Muscle layer of colon (tissue), 2 donors: ENCODE data around the gene BIK.
"Not testable (repeated sequence)": the region's sequence is repeated elsewhere in the genome, so short reads cannot be mapped to it uniquely, and the experiment has no call there.

Experiments used
- H3K27ac ChIP-seq: one replicate; pipeline ENCODE4 v1.7.0; 2013; ENCODE audit warnings: low read depth, mild to moderate bottlenecking, low read length, moderate library complexity
- H3K27me3 ChIP-seq, 2 donors: one replicate each; pipeline ENCODE4 v1.7.0; 2013; ENCODE audit warnings: low read length in 2 of 2, mild to moderate bottlenecking in 2 of 2; ENCODE audit not compliant: insufficient read depth in 2 of 2, control insufficient read depth in 1 of 2
- H3K36me3 ChIP-seq: one replicate; pipeline ENCODE4 v1.7.0; 2013; ENCODE audit warnings: mild to moderate bottlenecking, low read length; ENCODE audit not compliant: insufficient read depth
- H3K4me1 ChIP-seq: one replicate; pipeline ENCODE4 v1.7.0; 2013; ENCODE audit warnings: mild to moderate bottlenecking, low read length; ENCODE audit not compliant: insufficient read depth
- H3K4me3 ChIP-seq, 2 donors: one replicate each; pipeline ENCODE4 v1.7.0; 2013; ENCODE audit warnings: low read length in 2 of 2, low read depth in 1 of 2, mild to moderate bottlenecking in 1 of 2, moderate library complexity in 1 of 2
- H3K9ac ChIP-seq: one replicate; pipeline ENCODE4 v1.7.0; 2013; ENCODE audit warnings: low read length
- H3K9me3 ChIP-seq: one replicate; pipeline ENCODE4 v1.7.0; 2013; ENCODE audit warnings: mild to moderate bottlenecking, low read length
- donor health status: abdominal sarcoma.
- donor health status: Adenocarcinoma of cecum.

BIK gene

DNA sequence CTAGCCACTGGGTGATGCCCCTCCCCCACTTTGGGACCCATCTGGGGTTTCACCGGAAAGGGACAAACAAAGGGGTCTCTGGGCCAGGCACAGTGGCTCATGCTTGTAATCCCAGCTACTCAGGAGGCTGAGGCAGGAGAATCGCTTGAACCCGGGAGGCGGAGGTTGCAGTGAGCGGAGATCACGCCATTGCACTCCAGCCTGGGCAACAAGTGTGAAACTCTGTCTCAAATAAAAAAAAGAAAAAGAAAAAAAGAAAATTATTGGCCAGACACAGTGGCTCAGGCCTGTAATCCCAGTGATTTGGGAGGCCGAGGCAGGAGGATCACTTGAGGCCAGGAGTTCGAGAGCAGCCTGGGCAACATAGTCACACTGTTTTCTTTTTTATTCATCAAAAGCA lies 34.8 kb downstream of the BIK start:
- H3K4me3 ChIP-seq, H3K36me3 ChIP-seq, H3K27me3 ChIP-seq, H3K9me3 ChIP-seq, H3K9ac ChIP-seq, H3K27ac ChIP-seq: not testable (repeated sequence)
- peaks cover 12% of the 10 kb centered on the region for H3K4me1 ChIP-seq

DNA sequence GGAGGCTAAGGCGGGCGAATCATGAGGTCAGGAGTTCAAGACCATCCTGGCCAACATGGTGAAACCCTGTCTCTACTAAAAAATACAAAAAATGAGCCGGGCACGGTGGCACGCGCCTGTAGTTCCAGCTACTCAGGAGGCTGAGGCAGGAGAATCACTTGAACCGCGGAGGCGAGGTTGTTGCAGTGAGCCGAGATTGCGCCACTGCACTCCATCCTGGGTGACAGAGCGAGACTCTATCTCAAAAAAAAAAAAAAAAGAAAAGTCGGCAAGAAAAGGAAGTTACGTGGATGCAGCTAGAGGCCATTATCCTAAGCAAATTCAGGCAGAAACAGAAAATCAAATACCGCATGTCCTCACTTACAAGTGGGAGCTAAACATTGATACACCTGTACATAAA lies 35.8 kb downstream of the BIK start:
- not testable (repeated sequence) for H3K9ac ChIP-seq, H3K9me3 ChIP-seq, H3K36me3 ChIP-seq, H3K27me3 ChIP-seq, H3K27ac ChIP-seq, H3K4me3 ChIP-seq
- H3K4me1 ChIP-seq = peaks cover 19% of the 10 kb centered on the region

DNA sequence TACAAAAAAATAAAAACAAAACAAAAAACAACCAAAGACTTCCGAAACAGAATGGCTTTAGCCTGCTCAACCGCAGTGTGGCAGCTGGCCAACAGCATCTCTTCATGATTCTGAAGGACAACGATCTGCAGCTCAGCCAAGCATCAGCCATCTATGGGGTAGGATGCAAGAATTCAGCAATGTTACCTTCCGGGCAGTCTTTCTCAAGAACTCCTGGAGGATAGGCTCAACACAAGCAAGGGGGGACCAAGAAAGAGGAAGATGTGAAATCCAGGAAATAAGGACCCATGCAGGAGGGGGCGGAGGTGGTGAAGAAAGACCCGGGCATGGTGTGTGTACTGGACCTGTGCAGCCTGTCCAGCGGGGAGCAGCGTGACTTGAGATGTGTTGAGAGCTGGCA lies 37.3 kb downstream of the BIK start:
- no peaks in the 10 kb centered on the region for H3K27me3 ChIP-seq
- H3K4me3 ChIP-seq = no peak overlapping the region
- no peak overlapping the region for H3K9ac ChIP-seq
- H3K27ac ChIP-seq = no peak overlapping the region
- peaks cover 18% of the 10 kb centered on the region for H3K4me1 ChIP-seq
- no peaks in the 10 kb centered on the region for H3K9me3 ChIP-seq
- H3K36me3 ChIP-seq = no peaks in the 10 kb centered on the region

DNA sequence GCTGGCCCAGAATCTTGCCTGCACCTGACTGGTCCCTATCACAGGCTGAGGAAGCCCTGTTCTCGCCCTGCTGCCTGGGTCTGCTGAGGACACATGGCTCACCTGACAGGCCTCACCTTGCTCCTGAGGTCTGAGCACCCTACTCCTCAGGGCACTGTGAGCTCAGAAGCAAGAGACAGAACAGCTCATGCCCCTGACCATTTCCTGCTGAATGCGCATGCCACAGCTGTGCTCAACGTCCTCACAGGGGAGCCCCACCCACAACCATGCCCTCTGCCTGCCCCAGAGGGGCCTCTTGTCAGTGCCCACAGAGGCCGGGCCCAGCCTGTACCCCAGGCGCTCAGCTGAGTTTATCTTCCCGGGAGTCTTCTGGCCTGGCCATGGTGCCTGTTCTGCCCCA lies 38.0 kb downstream of the BIK start:
- no peak overlapping the region for H3K9ac ChIP-seq
- H3K27me3 ChIP-seq = no peaks in the 10 kb centered on the region
- no peaks in the 10 kb centered on the region for H3K36me3 ChIP-seq
- no peak overlapping the region for H3K27ac ChIP-seq
- H3K4me1 ChIP-seq = peaks cover 15% of the 10 kb centered on the region
- no peaks in the 10 kb centered on the region for H3K9me3 ChIP-seq
- H3K4me3 ChIP-seq = no peak overlapping the region

DNA sequence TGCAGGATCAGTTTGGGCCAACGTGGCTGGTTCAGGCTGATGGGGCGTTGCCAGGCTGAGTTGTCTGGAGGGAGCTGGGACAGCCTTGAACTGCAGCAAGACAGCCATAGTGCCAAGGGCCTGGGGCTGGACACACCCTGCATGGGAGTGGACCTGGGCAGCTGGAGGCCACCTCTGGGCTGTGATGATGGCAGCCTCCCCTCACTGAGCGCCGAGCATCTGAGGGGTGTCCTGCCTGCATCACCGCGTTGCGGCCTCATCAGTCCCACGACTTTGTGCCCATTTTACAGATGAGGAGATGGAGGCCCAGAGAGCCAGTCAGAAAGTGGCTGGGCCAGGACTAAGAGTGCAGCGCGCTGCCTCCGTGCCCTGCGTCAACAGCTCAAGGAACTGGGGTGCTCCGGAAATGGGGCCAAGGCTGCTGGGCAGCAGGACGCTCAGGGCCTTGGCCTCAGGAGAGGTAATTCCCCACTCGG lies 40.2 kb downstream of the BIK start:
- no peaks in the 10 kb centered on the region for H3K9me3 ChIP-seq
- no peaks in the 10 kb centered on the region for H3K36me3 ChIP-seq
- peak overlapping the region; percentile 58 for H3K27ac ChIP-seq
- H3K4me1 ChIP-seq = peaks cover 12% of the 10 kb centered on the region
- H3K4me3 ChIP-seq = peak overlapping the region; percentile 74 to 84
- no peaks in the 10 kb centered on the region for H3K27me3 ChIP-seq
- H3K9ac ChIP-seq = no peak overlapping the region

DNA sequence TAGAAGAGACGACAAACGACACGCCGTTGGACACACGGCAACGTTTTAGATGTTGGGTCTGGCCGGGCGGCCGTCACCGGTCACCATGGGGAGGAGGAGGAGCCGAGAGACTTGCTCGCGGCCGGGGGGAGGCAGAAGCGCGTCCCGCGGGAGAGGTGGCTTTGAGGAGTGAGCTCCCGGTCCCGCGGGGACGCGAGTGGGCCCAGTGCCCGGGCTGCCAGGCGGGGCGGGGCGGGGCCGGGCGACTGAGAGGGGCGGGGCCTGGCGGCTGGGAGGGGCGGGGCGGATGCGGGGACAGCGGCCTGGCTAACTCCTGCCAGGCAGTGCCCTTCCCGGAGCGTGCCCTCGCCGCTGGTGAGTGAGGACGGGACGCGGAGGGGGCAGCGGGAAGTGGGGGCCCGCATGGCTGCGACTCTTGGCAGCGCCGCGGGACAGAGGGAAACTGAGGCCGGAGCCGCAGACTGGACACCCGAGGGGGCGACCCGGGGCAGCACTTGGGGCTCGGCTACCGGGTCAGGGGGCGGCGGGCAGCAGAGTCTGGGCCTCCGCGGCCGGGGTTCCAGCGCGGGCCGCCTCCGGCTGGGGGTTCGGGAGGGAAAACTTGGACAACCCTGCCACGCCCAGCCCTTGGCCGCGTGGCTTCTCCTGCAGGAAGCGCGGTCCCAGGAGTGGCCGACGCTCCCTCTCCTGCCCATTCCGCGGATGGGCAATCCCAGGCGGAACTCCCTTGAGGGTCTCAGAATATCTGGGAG lies 40.9 kb downstream of the BIK start, which contains the start of gene TSPO:
Gene TSPO, plus strand, starts transcription at position 309 of the 752 bp plus-strand sequence. CDS start 7,680 bp downstream, outside the sequence.
- Histone ChIP-seq H3K4me1 (peaks cover 12% of the 10 kb centered on the region), H3K9ac (peak within 1 kb of the TSS; percentile 54), H3K4me3 (peak within 1 kb of the TSS; percentile 74 to 84), H3K36me3 (no peaks in the 10 kb centered on the region), H3K9me3 (no peaks in the 10 kb centered on the region), H3K27me3 (no peaks in the 10 kb centered on the region), H3K27ac (peak within 1 kb of the TSS; percentile 75)

DNA sequence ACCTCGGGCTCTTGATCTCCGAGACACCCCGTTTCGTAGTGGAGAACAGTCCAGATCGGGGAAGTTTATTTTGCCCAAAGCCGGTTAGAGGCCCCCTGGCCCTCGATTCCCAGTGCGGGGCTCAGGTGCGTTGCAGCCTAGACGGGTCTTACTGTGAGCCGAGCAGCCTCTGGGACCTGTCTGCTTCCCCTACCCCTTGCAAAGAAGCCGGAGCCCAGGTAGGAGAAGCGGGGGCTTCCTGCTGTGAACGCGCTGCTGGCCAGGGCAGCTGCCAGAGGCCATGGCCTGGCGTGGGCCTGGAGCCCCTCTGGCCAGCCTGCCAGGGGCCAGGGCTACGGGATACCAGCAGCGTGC lies 41.4 kb downstream of the BIK start:
- Histone ChIP-seq H3K27me3 (no peaks in the 10 kb centered on the region), H3K9ac (peak overlapping the region; percentile 54), H3K4me1 (peaks cover 12% of the 10 kb centered on the region), H3K27ac (peak overlapping the region; percentile 75), H3K9me3 (no peaks in the 10 kb centered on the region), H3K36me3 (no peaks in the 10 kb centered on the region), H3K4me3 (peak overlapping the region; percentile 74 to 84)

DNA sequence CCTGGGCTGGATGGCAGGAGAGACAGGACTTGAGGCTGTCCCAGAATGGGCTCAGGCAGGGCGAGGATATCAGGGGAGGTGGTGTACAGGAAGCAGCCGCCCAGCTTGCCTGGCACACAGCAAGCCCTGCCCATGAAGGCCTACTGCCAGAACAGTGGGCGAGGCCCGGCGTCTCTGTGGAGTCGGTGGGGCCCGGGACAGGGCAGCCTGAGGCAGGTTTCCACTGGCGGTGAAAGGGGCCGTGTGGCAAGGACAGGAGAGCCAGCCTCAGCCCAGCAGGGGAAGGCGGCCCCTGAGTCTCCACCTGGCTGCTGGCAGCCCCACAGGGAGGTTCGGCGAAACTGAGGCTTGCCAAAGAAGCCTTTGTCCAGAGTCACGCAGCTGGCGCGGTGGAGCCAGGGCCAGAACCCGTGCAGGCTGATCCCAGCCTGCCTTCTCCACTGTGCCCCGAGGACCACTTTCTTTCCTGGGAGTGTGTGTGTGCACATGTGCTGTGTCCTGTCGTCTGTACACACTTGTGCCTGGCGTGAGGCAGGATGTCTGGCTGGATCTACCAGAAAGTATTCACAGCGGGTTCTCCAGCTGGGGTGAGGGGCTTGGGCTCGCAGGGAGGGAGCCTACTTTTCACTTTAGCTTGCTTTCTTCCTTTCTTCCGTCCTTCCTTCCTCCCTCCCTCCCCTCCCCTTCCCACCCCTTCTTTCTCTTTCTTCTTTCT lies 42.0 kb downstream of the BIK start:
- H3K9me3 ChIP-seq = no peaks in the 10 kb centered on the region
- peak overlapping the region; percentile 75 for H3K27ac ChIP-seq
- H3K9ac ChIP-seq = peak overlapping the region; percentile 54
- no peaks in the 10 kb centered on the region for H3K27me3 ChIP-seq
- H3K4me1 ChIP-seq = peaks cover 12% of the 10 kb centered on the region
- H3K4me3 ChIP-seq = peak overlapping the region; percentile 74 to 84
- no peaks in the 10 kb centered on the region for H3K36me3 ChIP-seq

DNA sequence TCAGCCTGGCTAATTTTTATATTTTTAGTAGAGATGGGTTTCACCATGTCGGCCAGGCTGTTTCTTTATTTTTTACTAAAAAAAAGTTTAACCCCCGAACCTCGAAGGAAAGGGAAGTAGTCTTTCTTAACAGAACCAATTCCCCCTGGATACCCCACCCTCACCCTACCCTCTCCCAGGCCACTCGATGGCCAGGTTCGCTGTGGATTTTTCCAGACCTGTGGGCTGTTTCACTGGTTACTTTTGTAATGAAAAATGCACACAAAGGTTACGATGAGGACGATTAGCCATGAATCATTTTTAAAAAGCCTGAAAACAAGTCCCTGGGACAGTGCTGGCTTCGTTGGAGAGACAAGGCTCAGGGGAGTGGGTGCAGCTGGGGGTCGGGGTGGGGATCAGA lies 43.3 kb downstream of the BIK start:
- H3K4me1 ChIP-seq = peaks cover 12% of the 10 kb centered on the region

DNA sequence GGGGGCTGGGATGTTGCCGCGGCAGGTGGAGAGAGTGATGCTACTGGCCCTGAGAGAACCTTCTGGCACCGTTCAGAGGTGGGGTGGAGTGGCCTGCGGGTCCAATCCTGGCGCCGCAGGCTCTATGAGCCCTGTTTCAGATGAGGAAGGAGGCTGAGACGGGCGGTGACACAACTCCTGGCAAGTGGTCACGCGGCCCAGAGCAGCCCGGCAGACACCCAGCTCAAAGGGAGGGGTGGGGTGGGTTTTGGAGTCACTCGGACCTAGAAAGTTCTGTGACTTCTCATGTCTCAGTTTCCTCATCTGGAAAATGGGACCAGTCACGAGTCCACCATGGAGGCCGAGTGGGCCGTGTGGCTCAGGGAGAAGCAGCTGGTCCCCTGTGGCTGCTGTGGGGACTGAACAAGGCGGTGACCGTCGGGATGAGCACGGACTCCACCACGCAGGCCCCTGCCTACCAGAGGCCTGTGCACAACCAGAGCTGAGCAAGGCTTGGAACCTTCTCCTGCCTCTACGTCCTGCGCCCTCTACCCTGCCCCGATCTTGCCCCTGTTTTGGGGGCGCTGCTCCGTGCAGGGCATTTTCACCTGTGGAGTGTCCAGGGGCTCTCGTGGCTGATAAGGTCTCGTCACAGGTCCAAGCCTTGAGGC lies 44.5 kb downstream of the BIK start:
- no peaks in the 10 kb centered on the region for H3K9me3 ChIP-seq
- H3K4me3 ChIP-seq = no peak overlapping the region
- H3K4me1 ChIP-seq = peaks cover 12% of the 10 kb centered on the region
- H3K9ac ChIP-seq = no peak overlapping the region
- no peaks in the 10 kb centered on the region for H3K27me3 ChIP-seq
- no peaks in the 10 kb centered on the region for H3K36me3 ChIP-seq
- H3K27ac ChIP-seq = no peak overlapping the region

More for the DNA sequence above, 43.3 kb downstream of the BIK start:
- no peak overlapping the region for H3K4me3 ChIP-seq
- H3K9me3 ChIP-seq = no peaks in the 10 kb centered on the region
- no peaks in the 10 kb centered on the region for H3K27me3 ChIP-seq
- no peak overlapping the region for H3K27ac ChIP-seq
- H3K9ac ChIP-seq = no peak overlapping the region
- H3K36me3 ChIP-seq = no peaks in the 10 kb centered on the region

DNA sequence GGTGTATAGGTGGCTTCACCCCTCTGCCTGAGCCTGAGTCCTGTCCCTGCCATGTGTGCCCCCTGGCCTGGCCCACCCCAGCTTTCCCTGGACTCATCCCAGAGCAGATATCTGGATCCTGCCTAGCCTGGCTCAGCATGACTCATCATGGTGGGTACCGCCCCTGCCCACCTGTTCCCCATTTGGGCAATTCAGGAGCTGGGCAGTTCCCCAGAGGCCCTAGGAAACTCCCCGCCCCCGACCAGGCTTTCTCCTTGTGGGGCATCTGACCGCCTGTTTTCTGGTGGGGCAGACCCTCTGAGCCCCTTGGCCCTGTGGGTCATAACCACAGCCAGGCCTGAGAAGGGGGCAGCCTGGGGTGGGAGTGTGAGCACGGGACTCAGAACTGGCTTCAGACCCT lies 45.2 kb downstream of the BIK start:
- Histone ChIP-seq H3K9me3 (no peaks in the 10 kb centered on the region), H3K4me1 (peaks cover 7% of the 10 kb centered on the region), H3K4me3 (no peak overlapping the region), H3K27ac (no peak overlapping the region), H3K27me3 (no peaks in the 10 kb centered on the region), H3K9ac (no peak overlapping the region), H3K36me3 (no peaks in the 10 kb centered on the region)
